Breast epithelium (tissue), 3 donors: ENCODE results near the gene MRPL39.

Source experiments
- CTCF ChIP-seq, 3 donors: fragments of 450-650 bp; IDR thresholded peaks; one replicate each; pipeline ENCODE4 v1.5.1; 2016 to 2017; ENCODE audit warnings: antibody characterized with exemption in 3 of 3, mild to moderate bottlenecking in 3 of 3, moderate library complexity in 3 of 3
- POLR2A ChIP-seq: fragments of 450-650 bp; IDR thresholded peaks from one replicate; pipeline ENCODE4 v1.6.1; 2016; ENCODE audit warnings: antibody characterized with exemption, mild to moderate bottlenecking, moderate library complexity
- POLR2AphosphoS5 ChIP-seq, 3 donors: sonication (generic); formaldehyde crosslinking; IDR thresholded peaks; one replicate each; pipeline ENCODE4 v1.6.1; 2017; ENCODE audit warnings: antibody characterized with exemption in 3 of 3

GRCh38 chr21:25563361-25564116 is 43.7 kb downstream of the MRPL39 start:
- TF ChIP-seq POLR2AphosphoS5 (IDR thresholded peaks at IDR 0.05) (no peak), CTCF (IDR thresholded peaks at IDR 0.05) (no peak), POLR2A (no peak)
